ENCODE results near the gene KIRREL2. TPM values are rescaled to one million over a fixed set of nuclear protein-coding genes. Genes with fewer than 3 reads are reported as not detected.

The KIRREL2 gene
- total and polyA plus RNA-seq, 9 of the 15 experiments (the other 6 are each of a cell fraction or from before 2014, with no cell fraction given): 0.01 to 0.12 (median 0.09) TPM; not detected in 4

DNA sequence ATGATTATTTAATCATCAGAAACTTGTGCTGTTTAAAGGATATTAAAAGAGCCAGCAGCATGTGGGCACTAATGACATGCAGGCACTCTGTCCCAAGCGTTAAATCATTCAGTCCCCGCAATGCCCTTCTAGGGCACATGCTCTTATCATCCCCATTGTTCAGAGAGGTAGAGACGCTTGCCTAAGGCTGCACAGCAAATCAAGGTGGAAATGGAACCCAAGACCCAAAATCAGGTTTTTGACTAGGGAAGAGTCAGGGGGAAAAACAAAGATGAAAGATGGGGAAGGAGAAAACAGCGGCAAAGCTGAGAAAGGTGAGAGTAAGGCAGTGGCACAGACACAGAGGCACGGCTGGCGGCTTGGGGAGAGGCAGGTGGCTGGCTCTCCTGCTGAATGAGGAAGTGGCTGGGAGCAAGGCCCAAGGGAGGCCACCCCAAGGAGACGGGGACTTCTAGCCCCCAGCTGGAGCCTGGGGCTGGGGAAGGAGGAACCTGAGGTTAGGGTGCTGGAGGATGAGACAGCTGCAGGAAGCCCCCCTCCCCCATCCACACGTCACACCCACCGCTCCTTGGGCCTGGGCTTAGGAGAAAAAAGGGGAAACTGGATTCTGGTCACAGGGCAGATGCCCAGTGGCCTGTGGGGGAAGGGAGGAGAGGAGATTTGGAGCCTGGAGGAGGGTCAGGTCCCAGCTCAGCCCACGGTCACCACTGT, 52.4 kb downstream of the KIRREL2 start (continued):
- TF ChIP-seq NCOA1 (IDR thresholded peaks at IDR 0.05; ENCODE audit: low read depth): 0 out of 2 replicates have a peak, but pooled peaks have one; percentile 22
- TF ChIP-seq KDM2B (CRISPR knock-in tag; IDR thresholded peaks at IDR 0.05): no peak
- no peak for TF ChIP-seq PHF8 (IDR thresholded peaks at IDR 0.05; ENCODE audit: borderline replicate concordance, low read length)
- no peak for TF ChIP-seq ZNF175 (CRISPR knock-in tag; IDR thresholded peaks at IDR 0.05; ENCODE audit: low read depth)
- no peak for TF ChIP-seq DACH1 (IDR thresholded peaks at IDR 0.05; ENCODE audit: partially characterized antibody)
- TF ChIP-seq, protein P1, sequence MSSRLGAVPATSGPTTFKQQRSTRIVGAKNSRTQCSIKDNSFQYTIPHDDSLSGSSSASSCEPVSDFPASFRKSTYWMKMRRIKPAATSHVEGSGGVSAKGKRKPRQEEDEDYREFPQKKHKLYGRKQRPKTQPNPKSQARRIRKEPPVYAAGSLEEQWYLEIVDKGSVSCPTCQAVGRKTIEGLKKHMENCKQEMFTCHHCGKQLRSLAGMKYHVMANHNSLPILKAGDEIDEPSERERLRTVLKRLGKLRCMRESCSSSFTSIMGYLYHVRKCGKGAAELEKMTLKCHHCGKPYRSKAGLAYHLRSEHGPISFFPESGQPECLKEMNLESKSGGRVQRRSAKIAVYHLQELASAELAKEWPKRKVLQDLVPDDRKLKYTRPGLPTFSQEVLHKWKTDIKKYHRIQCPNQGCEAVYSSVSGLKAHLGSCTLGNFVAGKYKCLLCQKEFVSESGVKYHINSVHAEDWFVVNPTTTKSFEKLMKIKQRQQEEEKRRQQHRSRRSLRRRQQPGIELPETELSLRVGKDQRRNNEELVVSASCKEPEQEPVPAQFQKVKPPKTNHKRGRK (tag; IDR thresholded peaks at IDR 0.05): no peak
- TF ChIP-seq NFIX (CRISPR knock-in tag; IDR thresholded peaks at IDR 0.05; ENCODE audit: low read depth): no peak
- TF ChIP-seq, protein P2, sequence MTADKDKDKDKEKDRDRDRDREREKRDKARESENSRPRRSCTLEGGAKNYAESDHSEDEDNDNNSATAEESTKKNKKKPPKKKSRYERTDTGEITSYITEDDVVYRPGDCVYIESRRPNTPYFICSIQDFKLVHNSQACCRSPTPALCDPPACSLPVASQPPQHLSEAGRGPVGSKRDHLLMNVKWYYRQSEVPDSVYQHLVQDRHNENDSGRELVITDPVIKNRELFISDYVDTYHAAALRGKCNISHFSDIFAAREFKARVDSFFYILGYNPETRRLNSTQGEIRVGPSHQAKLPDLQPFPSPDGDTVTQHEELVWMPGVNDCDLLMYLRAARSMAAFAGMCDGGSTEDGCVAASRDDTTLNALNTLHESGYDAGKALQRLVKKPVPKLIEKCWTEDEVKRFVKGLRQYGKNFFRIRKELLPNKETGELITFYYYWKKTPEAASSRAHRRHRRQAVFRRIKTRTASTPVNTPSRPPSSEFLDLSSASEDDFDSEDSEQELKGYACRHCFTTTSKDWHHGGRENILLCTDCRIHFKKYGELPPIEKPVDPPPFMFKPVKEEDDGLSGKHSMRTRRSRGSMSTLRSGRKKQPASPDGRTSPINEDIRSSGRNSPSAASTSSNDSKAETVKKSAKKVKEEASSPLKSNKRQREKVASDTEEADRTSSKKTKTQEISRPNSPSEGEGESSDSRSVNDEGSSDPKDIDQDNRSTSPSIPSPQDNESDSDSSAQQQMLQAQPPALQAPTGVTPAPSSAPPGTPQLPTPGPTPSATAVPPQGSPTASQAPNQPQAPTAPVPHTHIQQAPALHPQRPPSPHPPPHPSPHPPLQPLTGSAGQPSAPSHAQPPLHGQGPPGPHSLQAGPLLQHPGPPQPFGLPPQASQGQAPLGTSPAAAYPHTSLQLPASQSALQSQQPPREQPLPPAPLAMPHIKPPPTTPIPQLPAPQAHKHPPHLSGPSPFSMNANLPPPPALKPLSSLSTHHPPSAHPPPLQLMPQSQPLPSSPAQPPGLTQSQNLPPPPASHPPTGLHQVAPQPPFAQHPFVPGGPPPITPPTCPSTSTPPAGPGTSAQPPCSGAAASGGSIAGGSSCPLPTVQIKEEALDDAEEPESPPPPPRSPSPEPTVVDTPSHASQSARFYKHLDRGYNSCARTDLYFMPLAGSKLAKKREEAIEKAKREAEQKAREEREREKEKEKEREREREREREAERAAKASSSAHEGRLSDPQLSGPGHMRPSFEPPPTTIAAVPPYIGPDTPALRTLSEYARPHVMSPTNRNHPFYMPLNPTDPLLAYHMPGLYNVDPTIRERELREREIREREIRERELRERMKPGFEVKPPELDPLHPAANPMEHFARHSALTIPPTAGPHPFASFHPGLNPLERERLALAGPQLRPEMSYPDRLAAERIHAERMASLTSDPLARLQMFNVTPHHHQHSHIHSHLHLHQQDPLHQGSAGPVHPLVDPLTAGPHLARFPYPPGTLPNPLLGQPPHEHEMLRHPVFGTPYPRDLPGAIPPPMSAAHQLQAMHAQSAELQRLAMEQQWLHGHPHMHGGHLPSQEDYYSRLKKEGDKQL (CRISPR knock-in tag; IDR thresholded peaks at IDR 0.05; ENCODE audit: borderline replicate concordance): no peak
- no peak for TF ChIP-seq EZH2 (IDR thresholded peaks at IDR 0.05; ENCODE audit: borderline replicate concordance, low read depth, low read length)
- TF ChIP-seq ATF1 (CRISPR knock-in tag; IDR thresholded peaks at IDR 0.05): no peak
- peak; percentile 81 for TF ChIP-seq ATF1 (tag; IDR thresholded peaks at IDR 0.05)
- TF ChIP-seq, protein P3, sequence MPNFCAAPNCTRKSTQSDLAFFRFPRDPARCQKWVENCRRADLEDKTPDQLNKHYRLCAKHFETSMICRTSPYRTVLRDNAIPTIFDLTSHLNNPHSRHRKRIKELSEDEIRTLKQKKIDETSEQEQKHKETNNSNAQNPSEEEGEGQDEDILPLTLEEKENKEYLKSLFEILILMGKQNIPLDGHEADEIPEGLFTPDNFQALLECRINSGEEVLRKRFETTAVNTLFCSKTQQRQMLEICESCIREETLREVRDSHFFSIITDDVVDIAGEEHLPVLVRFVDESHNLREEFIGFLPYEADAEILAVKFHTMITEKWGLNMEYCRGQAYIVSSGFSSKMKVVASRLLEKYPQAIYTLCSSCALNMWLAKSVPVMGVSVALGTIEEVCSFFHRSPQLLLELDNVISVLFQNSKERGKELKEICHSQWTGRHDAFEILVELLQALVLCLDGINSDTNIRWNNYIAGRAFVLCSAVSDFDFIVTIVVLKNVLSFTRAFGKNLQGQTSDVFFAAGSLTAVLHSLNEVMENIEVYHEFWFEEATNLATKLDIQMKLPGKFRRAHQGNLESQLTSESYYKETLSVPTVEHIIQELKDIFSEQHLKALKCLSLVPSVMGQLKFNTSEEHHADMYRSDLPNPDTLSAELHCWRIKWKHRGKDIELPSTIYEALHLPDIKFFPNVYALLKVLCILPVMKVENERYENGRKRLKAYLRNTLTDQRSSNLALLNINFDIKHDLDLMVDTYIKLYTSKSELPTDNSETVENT (CRISPR knock-in tag; IDR thresholded peaks at IDR 0.05): no peak
- TF ChIP-seq ARID1B (IDR thresholded peaks at IDR 0.05): peak; percentile 29; the same call in 1 of the 2 replicates
- TF ChIP-seq RBM15 (IDR thresholded peaks at IDR 0.05; ENCODE audit: insufficient read depth, low read length): no peak
- no peak for TF ChIP-seq RFX5 (IDR thresholded peaks at IDR 0.05; ENCODE audit: low read depth, low read length)
- no peak for TF ChIP-seq TARDBP (IDR thresholded peaks at IDR 0.05)
- TF ChIP-seq, protein P4, sequence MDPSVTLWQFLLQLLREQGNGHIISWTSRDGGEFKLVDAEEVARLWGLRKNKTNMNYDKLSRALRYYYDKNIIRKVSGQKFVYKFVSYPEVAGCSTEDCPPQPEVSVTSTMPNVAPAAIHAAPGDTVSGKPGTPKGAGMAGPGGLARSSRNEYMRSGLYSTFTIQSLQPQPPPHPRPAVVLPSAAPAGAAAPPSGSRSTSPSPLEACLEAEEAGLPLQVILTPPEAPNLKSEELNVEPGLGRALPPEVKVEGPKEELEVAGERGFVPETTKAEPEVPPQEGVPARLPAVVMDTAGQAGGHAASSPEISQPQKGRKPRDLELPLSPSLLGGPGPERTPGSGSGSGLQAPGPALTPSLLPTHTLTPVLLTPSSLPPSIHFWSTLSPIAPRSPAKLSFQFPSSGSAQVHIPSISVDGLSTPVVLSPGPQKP (CRISPR knock-in tag; IDR thresholded peaks at IDR 0.05): no peak
- peak; percentile 25; the same call in 1 of the 2 replicates for TF ChIP-seq CBFA2T2 (conservative IDR thresholded peaks at IDR 0.05)
